GM18526 (cell line): ENCODE results near the gene ITGA8.

Source experiments
- POLR2A ChIP-seq: IDR thresholded peaks from 3 replicates; pipeline ENCODE4 v1.6.1; 2011; ENCODE audit not compliant: insufficient read length; ENCODE audit errors: extremely low read depth

ITGA8 gene

GRCh38 chr10:15562116-15562515, 157.6 kb downstream of the ITGA8 start:
- TF ChIP-seq POLR2A = no peak

GRCh38 chr10:15558136-15558535, 161.6 kb downstream of the ITGA8 start:
- TF ChIP-seq POLR2A = no peak

GRCh38 chr10:15550950-15551349, 168.8 kb downstream of the ITGA8 start:
- no peak for TF ChIP-seq POLR2A

- no peak for TF ChIP-seq POLR2A
Measured at GRCh38 chr10:15548331-15548730, 171.4 kb downstream of the ITGA8 start.

- no peak for TF ChIP-seq POLR2A
Measured at GRCh38 chr10:15546606-15547005, 173.1 kb downstream of the ITGA8 start.

- no peak for TF ChIP-seq POLR2A
Measured at GRCh38 chr10:15545884-15546283, 173.8 kb downstream of the ITGA8 start.

- no peak for TF ChIP-seq POLR2A
Measured at GRCh38 chr10:15545266-15545665, 174.5 kb downstream of the ITGA8 start.

GRCh38 chr10:15543994-15544393, 175.7 kb downstream of the ITGA8 start:
- TF ChIP-seq POLR2A = no peak

- TF ChIP-seq POLR2A = no peak
Measured at GRCh38 chr10:15542817-15543216, 176.9 kb downstream of the ITGA8 start.

- no peak for TF ChIP-seq POLR2A
Measured at GRCh38 chr10:15541376-15541775, 178.3 kb downstream of the ITGA8 start.

- TF ChIP-seq POLR2A = no peak
Measured at GRCh38 chr10:15540727-15541126, 179.0 kb downstream of the ITGA8 start.

- TF ChIP-seq POLR2A = no peak
Measured at GRCh38 chr10:15539262-15539661, 180.5 kb downstream of the ITGA8 start.

- TF ChIP-seq POLR2A = no peak
Measured at GRCh38 chr10:15531927-15532722, 187.6 kb downstream of the ITGA8 start.

- no peak for TF ChIP-seq POLR2A
Measured at GRCh38 chr10:15528859-15529239, 190.9 kb downstream of the ITGA8 start.

GRCh38 chr10:15526754-15527153, 193.0 kb downstream of the ITGA8 start:
- TF ChIP-seq POLR2A = no peak

- no peak for TF ChIP-seq POLR2A
Measured at GRCh38 chr10:15521328-15521903, 198.3 kb downstream of the ITGA8 start.

- TF ChIP-seq POLR2A = no peak
Measured at GRCh38 chr10:15518250-15518649, 201.5 kb downstream of the ITGA8 start.
